Coronary artery (tissue), 2 donors: Measurements from ENCODE around the gene MIGA1.

Experiments used
- DNase-seq: peaks from one replicate; pipeline ENCODE4 v3.0.0-alpha.2; 2017; ENCODE audit warnings: low spot score
- H3K27ac ChIP-seq, 2 donors: fragments of 200-600 bp; sonication (generic); one replicate each; pipeline ENCODE4 v1.5.1; 2016 to 2019
- H3K4me3 ChIP-seq: fragments of 200-600 bp; sonication (generic); 2 replicates; pipeline ENCODE4 v1.5.1; 2016; ENCODE audit warnings: mild to moderate bottlenecking, moderate library complexity
- CTCF ChIP-seq: fragments of 200-600 bp; sonication (generic); IDR thresholded peaks from one replicate; pipeline ENCODE4 v1.5.1; 2019; ENCODE audit warnings: antibody characterized with exemption

MIGA1 gene

DNA sequence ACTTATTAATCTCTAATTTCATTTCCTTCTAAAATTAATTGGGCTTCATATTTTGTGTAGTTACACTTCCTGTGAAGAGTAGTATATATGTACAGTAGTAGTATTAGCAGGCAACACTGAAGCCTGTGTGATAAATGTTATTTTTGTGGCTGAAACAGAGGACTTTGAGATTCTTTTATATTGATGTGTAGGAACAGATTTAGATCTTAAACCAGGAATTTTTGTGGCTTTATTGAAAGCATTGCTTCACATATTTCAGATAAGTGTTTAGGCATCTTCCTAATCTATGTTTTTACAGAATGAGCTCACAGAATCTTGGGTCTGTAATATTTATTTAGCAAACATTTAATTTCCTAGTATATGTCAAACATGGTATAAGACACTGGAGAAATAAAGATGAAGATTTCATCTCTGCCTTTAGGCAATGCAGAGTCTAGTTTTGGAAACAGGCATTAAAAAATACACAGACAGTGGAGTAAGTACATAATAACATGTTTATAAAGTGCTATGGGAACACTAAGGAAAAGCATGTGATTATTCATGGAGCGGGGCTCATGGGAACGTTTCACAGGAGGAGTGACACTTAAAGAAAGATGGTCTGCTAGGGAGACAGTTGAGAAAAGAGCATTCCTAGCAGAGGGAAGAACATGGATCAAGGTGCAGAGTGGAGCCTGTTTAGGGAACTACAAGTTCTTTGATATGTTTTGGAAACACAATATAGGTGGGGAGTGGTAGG is 52.7 kb downstream of the MIGA1 start:
- TF ChIP-seq CTCF, result no peak
- DNase-seq, result no peak
- peak overlapping the region; percentile 83 for H3K27ac ChIP-seq
- H3K4me3 ChIP-seq, result peak overlapping the region; percentile 23

GRCh38 chr1:77832901-77833300 is 53.5 kb downstream of the MIGA1 start:
- no peak for DNase-seq
- no peak for TF ChIP-seq CTCF
- Histone ChIP-seq H3K4me3 (no peak overlapping the region), H3K27ac (peak overlapping the region; percentile 83)

DNA sequence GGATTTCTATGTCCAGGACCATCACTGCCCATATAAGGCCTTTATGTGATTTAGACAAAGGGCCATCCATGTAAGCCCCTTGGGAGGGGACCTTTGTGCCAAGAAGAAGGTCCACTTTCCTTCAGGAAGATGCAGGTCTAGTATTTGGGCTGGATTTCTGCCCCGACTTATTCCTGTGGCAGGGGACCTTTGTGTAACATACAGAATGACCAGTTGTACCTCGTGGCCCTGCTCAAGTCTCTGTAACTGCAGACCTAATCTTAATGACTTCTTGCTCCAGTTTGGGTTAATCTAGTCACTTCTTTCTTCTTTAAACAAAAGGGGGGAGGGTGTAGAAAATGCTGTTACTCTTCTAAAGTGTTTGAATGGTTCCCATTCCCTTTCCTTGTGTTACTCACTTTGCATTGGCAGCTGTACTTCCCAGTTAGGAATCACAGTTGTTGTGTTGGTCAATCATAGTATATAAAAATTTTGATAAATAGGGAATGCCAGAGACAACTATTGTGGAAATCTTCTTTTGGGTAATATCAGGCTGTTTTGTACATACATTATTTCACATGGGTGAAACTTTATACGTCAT is 54.2 kb downstream of the MIGA1 start:
- no peak for TF ChIP-seq CTCF
- peak overlapping the region; percentile 83 for H3K27ac ChIP-seq
- no peak for DNase-seq
- peak overlapping the region; percentile 1 for H3K4me3 ChIP-seq

DNA sequence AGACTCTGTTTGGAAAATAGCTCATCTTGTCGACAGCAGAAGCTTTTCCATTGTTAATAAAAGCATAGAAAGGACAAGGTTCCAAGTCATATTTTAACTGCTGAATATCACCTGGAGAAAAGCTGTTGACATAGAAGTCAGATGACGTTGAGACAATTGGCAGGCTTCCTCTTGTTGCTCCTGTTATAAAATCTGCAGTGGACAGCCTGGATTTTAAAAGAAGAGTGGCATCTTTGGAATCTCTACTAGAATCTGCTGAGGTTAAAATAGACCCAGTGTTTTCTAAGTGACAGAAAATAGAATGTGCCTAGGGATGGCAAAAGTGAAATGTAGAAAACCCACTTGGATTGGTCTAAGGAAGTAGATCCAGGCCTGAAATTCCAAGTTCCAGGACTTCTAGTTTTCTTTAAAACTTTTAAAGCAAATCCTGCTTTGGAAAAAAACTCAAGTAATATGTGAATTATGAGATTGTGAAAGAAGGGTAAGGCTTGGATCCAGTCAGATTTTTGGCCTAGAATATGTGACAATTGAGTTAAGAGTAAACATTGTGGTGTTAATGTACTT is 55.4 kb downstream of the MIGA1 start:
- TF ChIP-seq CTCF, result no peak
- Histone ChIP-seq H3K4me3 (no peak overlapping the region), H3K27ac (peak overlapping the region; percentile 69 to 83)
- DNase-seq, result no peak

GRCh38 chr1:77841574-77841973 is 62.1 kb downstream of the MIGA1 start:
- no peak for TF ChIP-seq CTCF
- no peak overlapping the region for H3K4me3 ChIP-seq

DNA sequence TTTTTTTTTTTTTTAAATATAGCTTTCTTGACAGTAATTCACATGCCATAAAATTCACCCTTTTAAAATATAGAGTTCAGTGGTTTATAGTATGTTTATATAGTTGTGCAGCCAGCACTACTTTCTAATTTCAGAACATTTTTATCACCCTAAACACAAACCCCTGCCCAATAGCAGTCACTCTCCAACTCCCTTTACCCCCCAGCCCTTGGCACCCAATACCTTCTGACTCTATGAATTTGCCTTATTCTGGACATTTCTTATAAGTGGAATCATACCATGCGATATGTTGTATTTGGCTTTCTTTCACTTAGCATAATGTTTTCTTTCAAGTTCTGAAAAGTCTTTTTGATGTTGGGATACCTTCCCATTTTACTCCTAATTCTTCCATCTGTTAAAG is 66.5 kb downstream of the MIGA1 start:
- H3K27ac ChIP-seq, result no peak overlapping the region
- no peak overlapping the region for H3K4me3 ChIP-seq
- TF ChIP-seq CTCF, result no peak
- DNase-seq, result no peak

More at GRCh38 chr1:77841574-77841973, 62.1 kb downstream of the MIGA1 start:
- no peak for DNase-seq
- H3K27ac ChIP-seq, result no peak overlapping the region

GRCh38 chr1:77846966-77847365 is 67.5 kb downstream of the MIGA1 start:
- Histone ChIP-seq H3K27ac (no peak overlapping the region), H3K4me3 (no peak overlapping the region)
- no peak for DNase-seq
- no peak for TF ChIP-seq CTCF
